IMR-90 (cell line): ENCODE results near the gene KLHDC10. TPM values are rescaled to one million over a fixed set of nuclear protein-coding genes. Genes with fewer than 3 reads are reported as not detected.
"Not testable (repeated sequence)": the region's sequence is repeated elsewhere in the genome, so short reads cannot be mapped to it uniquely, and the experiment has no call there.

Source experiments
- ATAC-seq: fragments of 200-7000 bp; cut with Tn5 transposase; 2 replicates; pipeline ENCODE4 v1.9.1; 2020; ENCODE audit warnings: low read depth, mild to moderate bottlenecking, moderate library complexity
- BruUV-seq: library from RNA; stranded (reverse); fragments of 400-500 nt; replicated peaks from 2 replicates; lab custom pipeline; 2021; lab: Mats Ljungman, UMichigan
- CTCF ChIA-PET: fragments of 300-600 bp; formaldehyde crosslinking; extraction: SDS; loops from one replicate; lab custom pipeline; 2021; ENCODE audit warnings: antibody characterized with exemption; lab: Yijun Ruan, JAX
- POLR2A ChIA-PET: fragments of 300-600 bp; sonication (Branson Sonifier 250); formaldehyde crosslinking; loops from one replicate; lab custom pipeline; 2022; ENCODE audit warnings: antibody characterized with exemption; ENCODE audit not compliant: unreplicated experiment; lab: Charles Lee
- DNase-seq: peaks from one replicate; pipeline ENCODE4 v3.0.0; 2013
- H2AFZ ChIP-seq: replicated peaks from 2 replicates; pipeline ENCODE3; 2013; ENCODE audit warnings: low read length, mild to moderate bottlenecking; ENCODE audit not compliant: poor library complexity
- H2AK5ac ChIP-seq: 2 replicates; pipeline ENCODE4 v1.6.1; 2013; ENCODE audit warnings: low read depth, low read length, inconsistent platforms
- H2AK9ac ChIP-seq: replicated peaks from 2 replicates; pipeline ENCODE3; 2013; ENCODE audit warnings: mild to moderate bottlenecking, low read depth, low read length, moderate library complexity; ENCODE audit not compliant: poor library complexity
- H2BK120ac ChIP-seq: 2 replicates; pipeline ENCODE4 v1.6.1; 2013; ENCODE audit warnings: low read depth, low read length, inconsistent platforms
- H2BK15ac ChIP-seq: 3 replicates; pipeline ENCODE4 v1.6.1; 2013; ENCODE audit warnings: low read depth, low read length, inconsistent platforms
- H2BK20ac ChIP-seq: 2 replicates; pipeline ENCODE4 v1.6.1; 2013; ENCODE audit warnings: low read depth, mild to moderate bottlenecking, inconsistent platforms, low read length, moderate library complexity
- H2BK5ac ChIP-seq: 2 replicates; pipeline ENCODE4 v1.6.1; 2013; ENCODE audit warnings: mild to moderate bottlenecking, low read depth, low read length, inconsistent platforms; ENCODE audit not compliant: poor library complexity, severe bottlenecking
- H3K14ac ChIP-seq: replicated peaks from 2 replicates; pipeline ENCODE4 v1.6.1; 2013; ENCODE audit warnings: low read depth, low read length, inconsistent platforms
- H3K18ac ChIP-seq: 2 replicates; pipeline ENCODE4 v1.6.1; 2013; ENCODE audit warnings: low read depth, low read length, control low read depth
- H3K23ac ChIP-seq: 2 replicates; pipeline ENCODE4 v1.6.1; 2013; ENCODE audit warnings: low read depth, low read length, inconsistent platforms
- H3K27ac ChIP-seq: 2 replicates; pipeline ENCODE4 v1.5.1; 2013; ENCODE audit warnings: mild to moderate bottlenecking, control low read depth, low read length; ENCODE audit not compliant: insufficient read depth
- H3K27me3 ChIP-seq: 2 replicates; pipeline ENCODE4 v1.6.1; 2013; ENCODE audit warnings: low read length; ENCODE audit not compliant: control insufficient read depth, insufficient read depth
- H3K36me3 ChIP-seq: 2 replicates; pipeline ENCODE4 v1.6.1; 2013; ENCODE audit warnings: low read length, mixed read lengths; ENCODE audit not compliant: control insufficient read depth, insufficient read depth
- H3K4ac ChIP-seq: 2 replicates; pipeline ENCODE4 v1.6.1; 2013; ENCODE audit warnings: low read depth, low read length, inconsistent platforms
- H3K4me1 ChIP-seq: 2 replicates; pipeline ENCODE4 v1.6.1; 2013; ENCODE audit warnings: low read length, mixed read lengths; ENCODE audit not compliant: control insufficient read depth, insufficient read depth
- H3K4me2 ChIP-seq: 2 replicates; pipeline ENCODE4 v1.6.1; 2013; ENCODE audit warnings: low read depth, mild to moderate bottlenecking, control low read depth, low read length, moderate library complexity
- H3K4me3 ChIP-seq: 2 replicates; pipeline ENCODE4 v1.5.1; 2013; ENCODE audit warnings: low read depth, mild to moderate bottlenecking, control low read depth, low read length, moderate library complexity; ENCODE audit not compliant: insufficient read depth
- H3K56ac ChIP-seq: 2 replicates; pipeline ENCODE4 v1.6.1; 2013; ENCODE audit warnings: low read length, inconsistent platforms; ENCODE audit not compliant: insufficient read depth; ENCODE audit errors: extremely low read depth
- H3K79me1 ChIP-seq, 2 experiments: 2 replicates each; pipeline ENCODE4 v1.6.1; 2013; ENCODE audit warnings: low read length in 2 of 2, inconsistent platforms in 1 of 2, low read depth in 1 of 2
- H3K9ac ChIP-seq: 2 replicates; pipeline ENCODE4 v1.6.1; 2013; ENCODE audit warnings: low read depth, low read length, control low read depth
- H3K9me1 ChIP-seq: 2 replicates; pipeline ENCODE4 v1.6.1; 2013; ENCODE audit warnings: low read length, inconsistent platforms; ENCODE audit not compliant: insufficient read depth
- H3K9me3 ChIP-seq: 2 replicates; pipeline ENCODE4 v1.6.1; 2013; ENCODE audit warnings: low read length; ENCODE audit not compliant: control insufficient read depth, insufficient read depth
- H4K20me1 ChIP-seq: 2 replicates; pipeline ENCODE4 v1.6.1; 2013; ENCODE audit warnings: low read length, inconsistent platforms; ENCODE audit not compliant: insufficient read depth
- H4K5ac ChIP-seq: 2 replicates; pipeline ENCODE4 v1.6.1; 2013; ENCODE audit warnings: mild to moderate bottlenecking, low read depth, low read length, control low read depth
- H4K8ac ChIP-seq, 2 experiments: 2 replicates each; pipeline ENCODE4 v1.6.1; 2013; ENCODE audit warnings: low read depth in 2 of 2, low read length in 2 of 2, control low read depth in 1 of 2, inconsistent platforms in 1 of 2
- H4K91ac ChIP-seq: 2 replicates; pipeline ENCODE4 v1.6.1; 2013; ENCODE audit warnings: low read depth, low read length, inconsistent platforms; ENCODE audit not compliant: insufficient read depth
- CEBPB ChIP-seq: IDR thresholded peaks from 2 replicates; pipeline ENCODE4 v1.6.1; 2012; ENCODE audit warnings: low read depth, low read length, improper control_type of control experiment
- WGBS, 2 experiments: methylation state at CpG; one replicate each; pipeline versions ENCODE4 v1.1.5 to v1.1.7; 2013; ENCODE audit warnings: missing lambda C conversion rate in 2 of 2; ENCODE audit not compliant: insufficient read length in 1 of 2; ENCODE audit errors: extremely low coverage in 2 of 2; 5-methylcytosine and 5-hydroxymethylcytosine counted together
- dilution Hi-C: fragments of 300-500 bp; cut with HindIII; formaldehyde crosslinking; loops from one replicate; pipeline ENCODE4 v1.14.3; 2018; ENCODE audit warnings: low sequenced_read_pairs; ENCODE audit not compliant: unreplicated experiment
- in situ Hi-C: fragments of 300-500 bp; cut with MboI; formaldehyde crosslinking; loops from 3 replicates; pipeline ENCODE4 v1.14.3; 2019; ENCODE audit warnings: low sequenced_read_pairs, inconsistent platforms, mixed read lengths
- intact Hi-C: fragments of 100-400 bp; cut with micrococcal nuclease; formaldehyde crosslinking; loops from 2 replicates; pipeline ENCODE4 v1.10.0; 2022
- polyA plus RNA-seq, 3 experiments: library from polyadenylated mRNA; depleted of rRNA; stranded (reverse); fragments of >200 nt; gene quantifications; 2 replicates each; pipeline ENCODE4 v1.2.3, GENCODE V29; 2012; ENCODE audit warnings: low replicate concordance in 1 of 3
- total RNA-seq: library from RNA; depleted of rRNA; stranded (reverse); fragments of >200 nt; gene quantifications from 2 replicates; pipeline ENCODE4 v1.2.3, GENCODE V29; 2012

The KLHDC10 gene
- total and polyA plus RNA-seq, 2 of the 4 experiments (the other 2 are of a cell fraction) = 12.4 to 27.1 TPM

DNA sequence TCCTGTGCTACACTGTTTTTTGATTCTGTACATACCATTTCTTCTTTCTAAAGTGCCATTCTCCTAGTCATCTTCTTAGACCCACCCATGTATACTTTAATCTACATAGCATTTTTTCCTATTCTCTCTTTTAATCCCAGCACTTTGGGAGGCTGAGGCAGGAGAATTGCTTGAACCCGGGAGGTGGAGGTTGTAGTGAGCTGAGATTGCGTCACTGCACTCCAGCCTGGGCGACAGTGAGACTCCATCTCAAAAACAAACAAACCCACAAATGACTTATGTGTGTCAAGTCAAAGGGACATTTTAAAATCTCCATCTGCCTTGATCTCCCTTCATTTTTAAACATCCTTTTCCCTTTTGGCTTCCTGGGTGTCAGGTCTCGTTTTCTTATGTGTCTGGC is 13.2 kb downstream of the KLHDC10 start:
- POLR2A ChIA-PET, H3K9me1 ChIP-seq, ATAC-seq, H3K9me3 ChIP-seq, H2AK9ac ChIP-seq, H3K4me1 ChIP-seq, H2BK20ac ChIP-seq, H3K4me3 ChIP-seq, H3K9ac ChIP-seq, dilution Hi-C loops, in situ Hi-C loops, H4K5ac ChIP-seq, intact Hi-C loops, H2BK120ac ChIP-seq, H3K4me2 ChIP-seq, H3K18ac ChIP-seq, H4K91ac ChIP-seq, H3K4ac ChIP-seq, H2BK5ac ChIP-seq, H3K27ac ChIP-seq, H3K23ac ChIP-seq, H2AFZ ChIP-seq, H2BK15ac ChIP-seq, H3K56ac ChIP-seq, BruUV-seq, DNase-seq, H4K8ac ChIP-seq, H3K14ac ChIP-seq, H3K27me3 ChIP-seq, H3K36me3 ChIP-seq, H2AK5ac ChIP-seq: not testable (repeated sequence)
- CTCF ChIA-PET = interaction anchor here (0.6 to 1.1 kb wide), 4 partner anchors 9 to 639 kb away, joined by 3 read pairs; no protein-coding TSS in a partner anchor
- no CpG with 5 or more reads among the region's 4 CpGs for WGBS, 2 experiments
- peaks cover 17% of the 10 kb centered on the region for H4K20me1 ChIP-seq
- TF ChIP-seq CEBPB = peak; percentile 14; the same call in 1 of the 2 replicates
- H3K79me1 ChIP-seq = peaks cover 20 to 47% of the 10 kb centered on the region in 2 experiments; a peak in 3 of 4 replicates
